HG03575 (cell line): ENCODE measurements around the gene TUBA1A.
"Not testable (repeated sequence)": the region's sequence is repeated elsewhere in the genome, so short reads cannot be mapped to it uniquely, and the experiment has no call there.

Experiments used
- ATAC-seq: cut with Tn5 transposase; IDR thresholded peaks from one replicate; pipeline ENCODE4 v1.9.1; 2021; ENCODE audit not compliant: unreplicated experiment, insufficient number of reproducible peaks, low FRiP score; ENCODE audit errors: extremely low read depth

The TUBA1A gene

GRCh38 chr12:49161901-49162300, 27.0 kb downstream of the TUBA1A start:
- not testable (repeated sequence) for ATAC-seq

GRCh38 chr12:49161092-49161795, 27.6 kb downstream of the TUBA1A start:
- no peak for ATAC-seq

DNA sequence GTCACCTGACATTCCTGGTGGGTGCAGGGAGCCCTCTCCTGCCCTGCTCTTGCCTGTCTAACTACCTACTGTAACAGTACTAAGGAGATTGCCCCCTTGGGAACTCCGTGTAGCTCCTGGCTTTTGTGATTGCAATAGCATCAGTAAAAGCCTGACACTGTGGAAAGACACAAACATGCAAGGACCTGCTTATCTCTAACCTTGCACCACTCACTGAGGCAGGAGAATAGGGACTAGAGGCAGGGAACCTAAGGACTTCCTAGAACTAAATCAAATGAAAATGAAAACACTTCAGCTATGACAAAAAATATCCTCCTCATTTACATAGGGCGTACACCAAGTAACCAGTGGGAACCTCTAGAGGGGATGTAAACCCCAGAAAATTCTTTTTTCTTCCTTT, 28.5 kb downstream of the TUBA1A start:
- ATAC-seq: no peak

- no peak for ATAC-seq
Measured at GRCh38 chr12:49154221-49154620, 34.7 kb downstream of the TUBA1A start.

DNA sequence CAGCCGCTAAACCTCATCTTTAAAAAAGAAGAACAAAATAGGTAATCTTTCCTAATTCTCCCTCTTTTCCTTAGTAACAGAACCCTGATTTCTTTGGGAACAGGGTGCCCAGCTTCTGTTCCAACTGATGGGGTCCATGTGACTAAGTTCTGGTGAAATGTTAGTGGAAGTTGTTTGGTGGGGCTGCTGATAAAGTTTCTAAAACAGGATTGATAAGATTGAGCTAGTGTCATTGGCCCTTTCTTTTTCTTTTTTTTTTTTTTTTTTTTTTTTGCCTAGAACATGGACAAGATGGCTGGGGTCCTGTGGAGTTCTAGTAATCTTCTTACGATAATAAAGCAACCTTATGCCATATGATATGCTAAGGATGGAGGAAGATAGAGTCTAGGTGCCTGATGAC, 41.5 kb downstream of the TUBA1A start:
- no peak for ATAC-seq

DNA sequence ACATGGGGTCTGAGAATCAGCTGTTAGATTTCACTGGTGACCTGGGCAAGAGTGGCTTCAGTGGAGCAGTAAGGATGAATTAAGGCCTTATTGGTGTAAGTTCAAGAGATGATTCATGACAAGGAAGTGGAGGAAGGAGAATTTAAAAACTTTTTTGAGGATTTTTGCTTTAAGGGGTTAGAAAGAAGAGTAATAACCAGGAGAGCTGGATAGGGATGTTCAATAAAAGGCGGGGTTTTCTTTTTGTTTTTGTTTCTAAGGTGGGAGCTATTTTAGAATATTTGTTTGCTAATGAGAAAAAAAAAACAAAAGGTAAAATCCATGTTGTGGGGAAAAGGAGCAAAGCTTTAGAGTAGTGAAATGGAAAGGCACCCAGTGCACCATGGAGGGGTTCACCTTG, 42.5 kb downstream of the TUBA1A start:
- ATAC-seq: no peak

GRCh38 chr12:49144384-49144783, 44.5 kb downstream of the TUBA1A start:
- ATAC-seq: no peak

DNA sequence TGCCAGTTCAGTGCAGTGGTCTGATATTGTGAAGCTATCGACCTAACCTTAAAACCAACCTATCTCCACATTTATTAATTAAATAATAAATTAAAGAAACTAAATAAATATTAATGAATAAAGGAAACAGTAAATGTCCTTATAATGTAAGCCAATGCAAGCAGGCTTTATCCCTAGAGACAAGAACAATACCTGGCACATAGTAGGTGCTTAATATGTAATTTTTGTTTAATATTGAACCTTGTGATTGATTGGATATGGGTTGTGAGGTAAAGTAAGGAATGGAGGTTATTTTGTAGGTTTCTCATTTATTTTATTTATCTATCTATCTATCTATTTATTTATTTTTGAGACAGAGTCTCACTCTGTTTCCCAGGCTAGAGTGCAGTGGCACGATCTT, 49.9 kb downstream of the TUBA1A start:
- no peak for ATAC-seq

GRCh38 chr12:49138587-49138986, 50.3 kb downstream of the TUBA1A start:
- no peak for ATAC-seq

DNA sequence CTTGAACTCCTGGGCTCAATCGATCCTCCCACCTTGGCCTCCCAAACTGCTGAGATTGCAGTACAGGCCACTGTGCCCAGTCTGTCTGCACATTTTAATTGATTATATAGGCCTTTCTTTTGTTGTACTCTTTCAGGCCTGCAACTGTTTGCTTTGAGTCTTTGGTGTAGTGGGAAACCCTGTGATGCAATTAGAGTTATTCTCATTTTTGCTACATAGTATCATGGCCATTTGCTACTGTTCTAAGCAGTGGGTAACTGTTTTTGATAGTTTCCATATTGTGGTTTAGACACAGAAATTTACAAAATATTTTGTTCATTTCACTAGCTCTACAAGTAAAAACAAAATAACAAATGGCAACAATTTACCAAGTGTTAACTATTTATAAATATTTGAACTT, 51.4 kb downstream of the TUBA1A start:
- no peak for ATAC-seq

- ATAC-seq: not testable (repeated sequence)
Measured at GRCh38 chr12:49136997-49137396, 51.9 kb downstream of the TUBA1A start.
